T-cell (primary cell): Measurements from ENCODE around the gene TMEM263. TPM values are rescaled to one million over a fixed set of nuclear protein-coding genes. Genes with fewer than 3 reads are reported as not detected.
"Not testable (repeated sequence)": the region's sequence is repeated elsewhere in the genome, so short reads cannot be mapped to it uniquely, and the experiment has no call there.

Experiments used
- ATAC-seq, 4 experiments: fragments of 200-7000 bp in 3 of 4; fragments of 150-1000 bp in 1 of 4; cut with Tn5 transposase; replicated peaks in 1 of 4; 1 replicate in 3 of 4; 2 replicates in 1 of 4; pipeline ENCODE4 v1.10.0; 2021; ENCODE audit warnings: moderate library complexity in 3 of 4, mild to moderate bottlenecking in 2 of 4, moderate number of reproducible peaks in 1 of 4
- CTCF ChIA-PET, 2 donors: fragments of 300-600 bp; sonication (Branson Sonifier 250); formaldehyde crosslinking; loops; one replicate each; lab custom pipeline; 2022; ENCODE audit warnings: antibody characterized with exemption in 2 of 2; lab: Charles Lee
- POLR2A ChIA-PET, 2 donors: fragments of 300-600 bp; sonication (Branson Sonifier 250); formaldehyde crosslinking; loops; one replicate each; lab custom pipeline; 2022; ENCODE audit warnings: antibody characterized with exemption in 2 of 2; lab: Charles Lee
- DNase-seq, 35 experiments: peaks; one replicate each; pipeline versions ENCODE4 v3.0.0 to v3.0.0-alpha.2; 2013 to 2023
- H3K27ac ChIP-seq: one replicate; pipeline ENCODE4 v1.5.1; 2013; ENCODE audit warnings: low read length
- H3K27me3 ChIP-seq, 2 experiments: replicated peaks in 1 of 2; 1 replicate in 1 of 2; 2 replicates in 1 of 2; pipeline versions ENCODE4 v1.6.1 to v1.7.0; 2013; ENCODE audit warnings: low read length in 1 of 2, mixed read lengths in 1 of 2; ENCODE audit not compliant: control insufficient read depth in 2 of 2, insufficient read depth in 2 of 2; ENCODE audit errors: extremely low read depth in 1 of 2
- H3K36me3 ChIP-seq, 2 donors: 1 replicate in 1 of 2; 2 replicates in 1 of 2; pipeline versions ENCODE4 v1.6.1 to v1.7.0; 2013; ENCODE audit warnings: low read length in 1 of 2; ENCODE audit not compliant: control insufficient read depth in 2 of 2, insufficient read depth in 1 of 2; ENCODE audit errors: extremely low read depth in 1 of 2
- H3K4me1 ChIP-seq, 2 experiments: 1 replicate in 1 of 2; 2 replicates in 1 of 2; pipeline versions ENCODE4 v1.6.1 to v1.7.0; 2013; ENCODE audit warnings: low read length in 2 of 2, mixed read lengths in 1 of 2; ENCODE audit not compliant: insufficient read depth in 2 of 2, control insufficient read depth in 1 of 2; ENCODE audit errors: extremely low read depth in 1 of 2
- H3K4me3 ChIP-seq, 2 donors: 1 replicate in 1 of 2; 2 replicates in 1 of 2; pipeline versions ENCODE4 v1.5.1 to v1.7.0; 2013; ENCODE audit warnings: mild to moderate bottlenecking in 2 of 2, low read length in 1 of 2, moderate library complexity in 1 of 2; ENCODE audit not compliant: control insufficient read depth in 1 of 2; ENCODE audit errors: extremely low read depth in 1 of 2
- H3K9me3 ChIP-seq: 2 replicates; pipeline ENCODE4 v1.7.0; 2013
- H3K27ac Mint-ChIP-seq, 2 donors: one replicate each; pipeline ENCODE4 v1.8.0; 2020 to 2021; ENCODE audit warnings: mild to moderate bottlenecking in 2 of 2, mixed read lengths in 2 of 2
- H3K27me3 Mint-ChIP-seq, 2 donors: one replicate each; pipeline ENCODE4 v1.8.0; 2021 to 2022; ENCODE audit warnings: mixed read lengths in 2 of 2
- H3K36me3 Mint-ChIP-seq: one replicate; pipeline ENCODE4 v1.8.0; 2021; ENCODE audit warnings: mixed read lengths
- H3K4me1 Mint-ChIP-seq, 3 donors: one replicate each; pipeline ENCODE4 v1.8.0; 2020 to 2022; ENCODE audit warnings: mixed read lengths in 3 of 3, mild to moderate bottlenecking in 1 of 3
- H3K4me3 Mint-ChIP-seq, 3 donors: one replicate each; pipeline ENCODE4 v1.8.0; 2020 to 2022; ENCODE audit warnings: mild to moderate bottlenecking in 3 of 3, mixed read lengths in 3 of 3, moderate library complexity in 3 of 3
- H3K9me3 Mint-ChIP-seq, 3 donors: one replicate each; pipeline ENCODE4 v1.8.0; 2020 to 2022; ENCODE audit warnings: mixed read lengths in 3 of 3
- WGBS: methylation state at CpG from one replicate; pipeline ENCODE4 v1.1.5; 2013; ENCODE audit warnings: missing lambda C conversion rate; ENCODE audit not compliant: insufficient coverage; 5-methylcytosine and 5-hydroxymethylcytosine counted together
- total RNA-seq, 35 experiments: library from RNA in 6 of 35; stranded (reverse) in 6 of 35; fragments of 120-200 nt in 1 of 35; gene quantifications; one replicate each; pipeline versions ENCODE4 v1.2.1 to v1.2.4 and lab custom pipeline; 2013 to 2026

The TMEM263 gene
- total RNA-seq, 5 donors from 2014 or later (not counting 1 experiment from before 2014, with no cell fraction given), result 29.8 to 36.5 (median 31.2) TPM

- DNase-seq, result peak in 6 of 35 experiments; percentile 4 to 71 (median 11)
- H3K27ac Mint-ChIP-seq, result peak overlapping the region in 1 of 2 donors; percentile 34
- H3K9me3 Mint-ChIP-seq, result peaks cover 4 to 6% (median 5%) of the 10 kb centered on the region in 3 donors
- peaks cover 10 to 15% (median 11%) of the 10 kb centered on the region in 3 donors for H3K4me1 Mint-ChIP-seq
- H3K36me3 Mint-ChIP-seq, result peaks cover 5% of the 10 kb centered on the region
- H3K9me3 ChIP-seq, result no peaks in the 10 kb centered on the region
- H3K27me3 ChIP-seq, result peaks cover 0 to 2% of the 10 kb centered on the region in 2 experiments
- peaks cover 0 to 7% of the 10 kb centered on the region in 2 experiments for H3K4me1 ChIP-seq
- H3K36me3 ChIP-seq, result no peaks in the 10 kb centered on the region
- H3K27ac ChIP-seq, result no peak overlapping the region
- H3K4me3 ChIP-seq, result no peak overlapping the region
- peaks cover 7 to 20% of the 10 kb centered on the region in 2 donors for H3K27me3 Mint-ChIP-seq
- ChIA-PET CTCF (interaction anchor here (0.8 to 1.8 kb wide), 12 partner anchors 12 to 562 kb away, joined by 3 to 8 read pairs (median 5); partner anchors contain the start of gene POLR3B (in 1 of the 2)), POLR2A (no interaction called here)
- no CpG with 5 or more reads among the region's 4 CpGs for WGBS
- H3K4me3 Mint-ChIP-seq, result no peak overlapping the region
- ATAC-seq, result no peak
Observed at GRCh38 chr12:106919910-106920544, 35.7 kb upstream of the TMEM263 start.

DNA sequence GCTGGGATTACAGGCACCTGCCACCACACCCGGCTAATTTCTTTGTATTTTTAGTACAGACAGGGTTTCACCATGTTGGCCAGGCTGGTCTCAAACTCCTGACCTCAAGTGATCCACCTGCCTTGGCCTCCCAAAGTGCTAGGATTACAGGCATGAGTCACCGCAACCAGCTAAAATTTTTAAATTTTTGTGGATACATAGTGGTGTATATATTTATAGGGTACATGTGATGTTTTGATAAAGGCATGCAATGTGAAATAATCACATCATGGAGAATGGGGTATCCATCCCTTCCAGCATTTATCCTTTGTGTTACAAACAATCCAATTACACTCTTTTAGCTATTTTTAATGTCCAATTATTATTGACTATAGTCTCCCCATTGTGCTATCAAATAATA, 33.7 kb upstream of the TMEM263 start:
- POLR2A ChIA-PET, H3K27me3 ChIP-seq, DNase-seq, H3K9me3 ChIP-seq, H3K27ac ChIP-seq, H3K4me1 Mint-ChIP-seq, H3K4me3 Mint-ChIP-seq, H3K4me3 ChIP-seq, H3K9me3 Mint-ChIP-seq, H3K36me3 Mint-ChIP-seq, H3K4me1 ChIP-seq, H3K27ac Mint-ChIP-seq, ATAC-seq, H3K36me3 ChIP-seq: not testable (repeated sequence)
- WGBS, result no CpG with 5 or more reads among the region's 2 CpGs
- CTCF ChIA-PET, result interaction anchor here in 1 of 2 donors (0.9 kb wide), 1 partner anchor 29 kb away, joined by 3 read pairs; no protein-coding TSS in a partner anchor
- H3K27me3 Mint-ChIP-seq, result peaks cover 10 to 20% of the 10 kb centered on the region in 2 donors

DNA sequence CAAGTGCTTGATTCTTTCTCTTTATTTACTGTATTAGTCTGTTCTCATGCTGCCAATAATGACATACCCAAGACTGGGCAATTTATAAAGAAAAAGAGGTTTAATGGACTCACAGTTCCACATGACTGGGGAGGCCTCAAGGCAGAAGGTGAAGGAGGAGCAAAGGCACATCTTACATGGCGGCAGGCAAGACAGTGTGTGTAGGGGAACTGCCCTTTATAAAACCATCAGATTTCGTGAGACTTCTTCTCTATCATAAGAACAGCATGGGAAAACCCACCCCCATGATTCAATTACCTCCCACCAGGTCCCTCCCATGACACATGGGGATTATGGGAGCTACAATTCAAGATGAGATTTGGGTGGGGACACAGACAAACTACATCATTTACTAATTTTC, 32.1 kb upstream of the TMEM263 start:
- H3K4me3 Mint-ChIP-seq, H3K36me3 Mint-ChIP-seq, H3K4me3 ChIP-seq, DNase-seq, H3K27ac Mint-ChIP-seq, H3K4me1 Mint-ChIP-seq, ATAC-seq, H3K36me3 ChIP-seq, H3K9me3 Mint-ChIP-seq, H3K9me3 ChIP-seq, H3K27me3 ChIP-seq, H3K4me1 ChIP-seq, POLR2A ChIA-PET, H3K27ac ChIP-seq: not testable (repeated sequence)
- WGBS, result no CpG with 5 or more reads among the region's 2 CpGs
- CTCF ChIA-PET, result interaction anchor here in 1 of 2 donors (0.5 to 0.7 kb wide), 2 partner anchors 55 to 176 kb away, joined by 3 to 4 read pairs; no protein-coding TSS in a partner anchor
- H3K27me3 Mint-ChIP-seq, result peaks cover 10 to 23% of the 10 kb centered on the region in 2 donors

GRCh38 chr12:106924268-106924861, 31.3 kb upstream of the TMEM263 start:
- ATAC-seq (no peak), DNase-seq (no peak)
- no peak overlapping the region for H3K27ac Mint-ChIP-seq
- H3K4me1 Mint-ChIP-seq, result peaks cover 2 to 5% (median 2%) of the 10 kb centered on the region in 3 donors
- Histone ChIP-seq H3K27me3 (peaks cover 4% of the 10 kb centered on the region in 2 experiments), H3K36me3 (no peaks in the 10 kb centered on the region), H3K4me1 (no peaks in the 10 kb centered on the region), H3K27ac (no peak overlapping the region), H3K4me3 (no peak overlapping the region), H3K9me3 (no peaks in the 10 kb centered on the region)
- peaks cover 5% of the 10 kb centered on the region for H3K36me3 Mint-ChIP-seq
- POLR2A ChIA-PET, result no interaction called here
- H3K4me3 Mint-ChIP-seq, result no peak overlapping the region
- peaks cover 4 to 6% (median 5%) of the 10 kb centered on the region in 3 donors for H3K9me3 Mint-ChIP-seq
- WGBS, result 13% methylated on average over 1 of the region's 3 CpGs
- H3K27me3 Mint-ChIP-seq, result peaks cover 13 to 20% of the 10 kb centered on the region in 2 donors
- CTCF ChIA-PET, result no interaction called here

DNA sequence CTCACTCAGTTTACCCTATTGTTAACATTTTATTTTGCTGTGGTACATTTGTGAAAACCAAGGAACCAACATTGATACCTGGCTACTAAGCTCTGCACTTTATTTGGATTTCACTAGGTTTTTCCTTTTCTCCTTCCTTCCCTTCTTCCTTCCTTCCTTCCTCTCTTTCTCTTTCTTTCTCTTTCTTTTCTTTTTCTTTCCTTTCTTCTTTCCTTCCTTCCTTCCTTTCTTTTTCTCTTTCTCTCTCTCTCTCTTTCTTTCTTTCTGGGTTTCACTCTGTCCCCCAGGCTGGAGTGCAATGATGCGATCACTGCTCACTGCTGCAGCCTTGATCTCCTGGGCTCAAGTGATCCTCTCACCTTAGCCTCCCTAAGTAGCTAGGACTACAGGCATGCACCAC, 29.1 kb upstream of the TMEM263 start:
- no peak overlapping the region for H3K27ac Mint-ChIP-seq
- 100% methylated on average over 1 of the region's 1 CpG for WGBS
- H3K36me3 Mint-ChIP-seq, result peaks cover 5% of the 10 kb centered on the region
- ATAC-seq (no peak), DNase-seq (no peak)
- Histone ChIP-seq H3K36me3 (no peaks in the 10 kb centered on the region), H3K4me3 (no peak overlapping the region), H3K4me1 (no peaks in the 10 kb centered on the region), H3K27ac (no peak overlapping the region), H3K9me3 (no peaks in the 10 kb centered on the region), H3K27me3 (peaks cover 3 to 4% of the 10 kb centered on the region in 2 experiments)
- H3K27me3 Mint-ChIP-seq, result peaks cover 22 to 29% of the 10 kb centered on the region in 2 donors
- H3K9me3 Mint-ChIP-seq, result peaks cover 4 to 6% (median 5%) of the 10 kb centered on the region in 3 donors
- CTCF ChIA-PET, result no interaction called here
- H3K4me1 Mint-ChIP-seq, result no peaks in the 10 kb centered on the region
- no peak overlapping the region for H3K4me3 Mint-ChIP-seq
- POLR2A ChIA-PET, result no interaction called here

- H3K9me3 Mint-ChIP-seq, result no peaks in the 10 kb centered on the region
- no peak for DNase-seq
- no peaks in the 10 kb centered on the region for H3K36me3 ChIP-seq
- H3K27me3 ChIP-seq, result peaks cover 0 to 2% of the 10 kb centered on the region in 2 experiments
- H3K36me3 Mint-ChIP-seq, result no peaks in the 10 kb centered on the region
- H3K27ac ChIP-seq, result no peak overlapping the region
- ATAC-seq, result no peak
- peaks cover 17 to 22% of the 10 kb centered on the region in 2 donors for H3K27me3 Mint-ChIP-seq
- no peaks in the 10 kb centered on the region for H3K9me3 ChIP-seq
- 100% methylated on average over 2 of the region's 3 CpGs for WGBS
- H3K4me1 Mint-ChIP-seq, result no peaks in the 10 kb centered on the region
- H3K4me1 ChIP-seq, result no peaks in the 10 kb centered on the region
- ChIA-PET CTCF (no interaction called here), POLR2A (no interaction called here)
- H3K27ac Mint-ChIP-seq, result no peak overlapping the region
- H3K4me3 Mint-ChIP-seq, result no peak overlapping the region
- H3K4me3 ChIP-seq, result no peak overlapping the region
Observed at GRCh38 chr12:106934277-106934676, 21.4 kb upstream of the TMEM263 start.
